ENCODE measurements around the gene STARD3NL. TPM values are rescaled to one million over a fixed set of nuclear protein-coding genes. Genes with fewer than 3 reads are reported as not detected.
"Not testable (repeated sequence)": the region's sequence is repeated elsewhere in the genome, so short reads cannot be mapped to it uniquely, and the experiment has no call there.

Gene STARD3NL
- total RNA-seq, 1 donor from 2014 or later, result 42.4 TPM

GRCh38 chr7:38234759-38235158, 56.7 kb downstream of the STARD3NL start:
- not testable (repeated sequence) for H3K27ac Mint-ChIP-seq; H3K4me3 Mint-ChIP-seq (ENCODE audit: low read depth); H3K9me3 Mint-ChIP-seq; DNase-seq (ENCODE audit: low spot score); H3K27me3 Mint-ChIP-seq (ENCODE audit: low read depth)
- intact Hi-C loops (cut with micrococcal nuclease), result loop anchor here (5.0 to 10.0 kb wide), 2 partner anchors 260 to 673 kb away; partner anchors contain the start of gene VPS41
- Mint-ChIP-seq H3K36me3 (ENCODE audit: low read depth) (peaks cover 40% of the 10 kb centered on the region), H3K4me1 (ENCODE audit: low read depth) (peaks cover 75% of the 10 kb centered on the region)

DNA sequence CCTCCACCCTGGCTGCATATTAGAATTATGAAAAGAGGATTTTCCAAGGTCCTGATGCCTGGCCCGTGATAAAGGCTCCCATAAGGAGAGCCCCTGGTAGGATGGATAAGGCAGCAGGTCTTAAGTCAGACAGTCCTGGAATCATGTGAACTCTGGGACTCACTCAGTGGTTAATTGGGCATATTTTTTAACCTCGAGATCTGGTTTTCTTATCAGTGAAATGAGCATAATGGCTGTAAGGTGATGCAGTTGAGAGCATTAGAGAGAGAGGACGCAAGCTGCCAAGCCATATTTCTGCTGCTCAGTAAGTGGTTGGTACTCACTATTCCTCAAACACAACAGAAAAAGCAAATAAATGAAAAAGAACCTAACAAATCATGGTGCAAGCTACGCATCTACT, 57.6 kb downstream of the STARD3NL start:
- H3K4me3 Mint-ChIP-seq (ENCODE audit: low read depth), result no peak overlapping the region

DNA sequence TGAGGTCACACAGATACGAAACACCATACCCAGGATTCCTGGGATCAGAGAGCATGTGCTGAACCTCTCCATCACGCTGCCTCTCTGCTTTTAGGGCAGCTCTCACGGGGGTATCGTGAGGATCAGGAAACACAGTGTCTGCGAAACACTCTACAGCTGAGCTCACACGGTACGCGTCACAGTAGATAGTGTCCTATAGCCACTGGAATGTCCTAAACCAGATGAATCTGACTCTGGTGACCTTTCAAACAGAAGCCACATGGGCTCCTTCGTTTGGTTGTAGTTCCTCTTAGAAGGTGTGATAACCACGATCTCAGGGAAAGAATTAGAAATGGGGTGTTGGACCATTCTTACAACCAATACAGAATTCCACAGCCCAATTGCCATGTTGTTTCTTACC, 61.1 kb downstream of the STARD3NL start:
- intact Hi-C loops (cut with micrococcal nuclease), result loop anchor here (10.0 kb wide), 1 partner anchor 264 kb away; no protein-coding TSS in a partner anchor
- DNase-seq (ENCODE audit: low spot score); H3K27me3 Mint-ChIP-seq (ENCODE audit: low read depth); H3K27ac Mint-ChIP-seq; H3K4me3 Mint-ChIP-seq (ENCODE audit: low read depth); H3K9me3 Mint-ChIP-seq: not testable (repeated sequence)
- Mint-ChIP-seq H3K4me1 (ENCODE audit: low read depth) (peaks cover 38% of the 10 kb centered on the region), H3K36me3 (ENCODE audit: low read depth) (peaks cover 22% of the 10 kb centered on the region)

More for the DNA sequence above, 57.6 kb downstream of the STARD3NL start:
- Mint-ChIP-seq H3K4me1 (ENCODE audit: low read depth) (peaks cover 70% of the 10 kb centered on the region), H3K27ac (no peak overlapping the region), H3K9me3 (no peaks in the 10 kb centered on the region), H3K36me3 (ENCODE audit: low read depth) (peaks cover 33% of the 10 kb centered on the region), H3K27me3 (ENCODE audit: low read depth) (no peaks in the 10 kb centered on the region)
- no peak for DNase-seq (ENCODE audit: low spot score)
- intact Hi-C loops (cut with micrococcal nuclease), result loop anchor here (10.0 kb wide), 1 partner anchor 261 kb away; no protein-coding TSS in a partner anchor

DNA sequence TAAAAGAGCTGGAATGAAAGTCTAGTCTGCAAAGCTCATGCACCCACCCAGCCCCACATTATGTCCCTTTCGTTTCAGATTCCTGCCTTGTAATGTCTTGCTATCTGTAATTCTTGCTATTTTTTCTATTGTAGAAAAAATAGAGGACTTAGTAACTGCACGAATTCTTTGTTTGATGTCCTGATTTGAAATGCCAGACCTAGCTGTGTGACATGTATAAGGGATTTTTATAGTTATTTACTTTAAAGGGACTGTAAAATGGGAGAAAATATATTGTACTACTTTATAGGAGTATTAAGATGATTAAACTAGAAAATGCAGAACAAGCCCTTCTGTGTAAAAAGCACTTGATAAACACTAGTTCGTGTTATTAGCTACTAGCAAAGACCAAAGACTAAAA, 63.0 kb downstream of the STARD3NL start:
- H3K27ac Mint-ChIP-seq, result no peak overlapping the region
- intact Hi-C loops (cut with micrococcal nuclease), result no loop called here
- peaks cover 32% of the 10 kb centered on the region for H3K36me3 Mint-ChIP-seq (ENCODE audit: low read depth)
- H3K9me3 Mint-ChIP-seq, result no peaks in the 10 kb centered on the region
- DNase-seq (ENCODE audit: low spot score), result no peak
- peaks cover 2% of the 10 kb centered on the region for H3K27me3 Mint-ChIP-seq (ENCODE audit: low read depth)
- H3K4me1 Mint-ChIP-seq (ENCODE audit: low read depth), result peaks cover 23% of the 10 kb centered on the region
- no peak overlapping the region for H3K4me3 Mint-ChIP-seq (ENCODE audit: low read depth)

- H3K4me1 Mint-ChIP-seq (ENCODE audit: low read depth), result peaks cover 10% of the 10 kb centered on the region
- H3K27me3 Mint-ChIP-seq (ENCODE audit: low read depth), result peaks cover 2% of the 10 kb centered on the region
- H3K4me3 Mint-ChIP-seq (ENCODE audit: low read depth), result no peak overlapping the region
- no peaks in the 10 kb centered on the region for H3K9me3 Mint-ChIP-seq
- no peak for DNase-seq (ENCODE audit: low spot score)
- peaks cover 30% of the 10 kb centered on the region for H3K36me3 Mint-ChIP-seq (ENCODE audit: low read depth)
- no peak overlapping the region for H3K27ac Mint-ChIP-seq
- intact Hi-C loops (cut with micrococcal nuclease), result no loop called here
Observed at GRCh38 chr7:38242814-38243213, 64.8 kb downstream of the STARD3NL start.

DNA sequence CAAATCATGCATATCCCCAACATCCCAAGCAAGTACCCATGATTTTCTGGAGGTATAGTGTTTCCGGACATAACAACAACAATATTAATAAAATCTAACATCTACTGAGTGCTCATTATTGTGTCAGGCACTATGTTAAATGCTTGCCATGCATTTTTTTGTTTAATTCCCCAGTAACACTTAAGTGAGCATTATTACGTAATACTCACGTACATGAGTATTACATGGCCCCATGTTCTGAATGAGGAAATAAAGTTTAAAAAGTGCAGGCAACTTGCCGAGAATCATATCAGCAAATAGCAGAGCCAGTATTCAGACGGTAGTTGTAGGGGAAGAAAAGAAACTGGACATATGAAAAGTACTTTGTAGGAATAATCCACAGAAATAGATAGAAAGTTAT, 65.3 kb downstream of the STARD3NL start:
- H3K9me3 Mint-ChIP-seq; intact Hi-C loops (cut with micrococcal nuclease); DNase-seq (ENCODE audit: low spot score); H3K4me3 Mint-ChIP-seq (ENCODE audit: low read depth); H3K27ac Mint-ChIP-seq; H3K27me3 Mint-ChIP-seq (ENCODE audit: low read depth): not testable (repeated sequence)
- Mint-ChIP-seq H3K4me1 (ENCODE audit: low read depth) (peaks cover 14% of the 10 kb centered on the region), H3K36me3 (ENCODE audit: low read depth) (peaks cover 34% of the 10 kb centered on the region)

DNA sequence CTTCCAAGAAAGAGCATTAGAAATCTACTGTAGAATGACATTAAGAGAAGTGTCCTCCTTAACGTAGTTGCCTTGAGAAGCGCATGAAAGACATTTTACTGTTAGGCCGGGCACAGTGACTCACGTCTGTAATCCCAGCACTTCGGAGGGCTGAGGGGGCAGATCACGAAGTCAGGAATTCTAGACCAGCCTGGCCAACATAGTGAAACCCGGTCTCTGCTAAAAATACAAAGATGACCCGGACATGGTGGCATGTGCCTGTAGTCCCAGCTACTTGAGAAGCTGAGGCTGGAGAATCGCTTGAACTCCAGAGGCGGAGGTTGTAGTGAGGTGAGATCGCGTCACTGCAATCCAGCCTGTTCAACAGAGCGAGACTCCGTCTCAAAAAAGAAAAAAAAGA, 66.5 kb downstream of the STARD3NL start:
- Mint-ChIP-seq H3K4me3 (ENCODE audit: low read depth) (no peak overlapping the region), H3K4me1 (ENCODE audit: low read depth) (peaks cover 14% of the 10 kb centered on the region), H3K36me3 (ENCODE audit: low read depth) (peaks cover 35% of the 10 kb centered on the region), H3K9me3 (no peaks in the 10 kb centered on the region), H3K27ac (no peak overlapping the region), H3K27me3 (ENCODE audit: low read depth) (peaks cover 2% of the 10 kb centered on the region)
- intact Hi-C loops (cut with micrococcal nuclease), result no loop called here
- no peak for DNase-seq (ENCODE audit: low spot score)

GRCh38 chr7:38245409-38245977, 67.4 kb downstream of the STARD3NL start:
- H3K27ac Mint-ChIP-seq, result no peak overlapping the region
- H3K36me3 Mint-ChIP-seq (ENCODE audit: low read depth), result peaks cover 34% of the 10 kb centered on the region
- H3K4me3 Mint-ChIP-seq (ENCODE audit: low read depth), result no peak overlapping the region
- H3K27me3 Mint-ChIP-seq (ENCODE audit: low read depth), result peaks cover 2% of the 10 kb centered on the region
- no peaks in the 10 kb centered on the region for H3K9me3 Mint-ChIP-seq
- H3K4me1 Mint-ChIP-seq (ENCODE audit: low read depth), result peaks cover 14% of the 10 kb centered on the region
- intact Hi-C loops (cut with micrococcal nuclease), result no loop called here
- no peak for DNase-seq (ENCODE audit: low spot score)

DNA sequence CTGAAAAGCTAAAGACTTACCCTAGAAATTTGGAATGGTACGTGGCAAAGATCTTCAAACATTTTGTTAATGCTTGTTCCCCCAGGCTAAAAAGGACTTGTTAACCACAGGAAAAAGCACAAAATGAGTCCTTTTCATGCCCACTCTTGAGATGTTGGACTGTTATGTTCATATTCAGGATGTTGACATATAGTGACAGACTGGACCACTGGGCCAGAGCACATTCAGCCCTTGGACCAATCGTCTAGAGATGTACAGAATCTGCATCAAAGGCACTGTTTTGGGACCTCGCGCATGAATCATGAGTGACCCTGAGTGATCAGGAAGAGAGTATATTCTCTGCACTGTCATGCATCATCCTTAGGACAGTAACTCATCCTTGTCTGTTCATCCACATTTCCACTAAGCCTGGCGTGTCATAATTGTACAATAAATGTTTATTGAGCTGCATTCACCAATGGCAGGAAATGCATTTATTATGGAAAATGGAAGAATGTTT, 70.1 kb downstream of the STARD3NL start:
- Mint-ChIP-seq H3K4me3 (ENCODE audit: low read depth) (no peak overlapping the region), H3K27ac (no peak overlapping the region), H3K9me3 (no peaks in the 10 kb centered on the region), H3K27me3 (ENCODE audit: low read depth) (peaks cover 3% of the 10 kb centered on the region), H3K36me3 (ENCODE audit: low read depth) (peaks cover 26% of the 10 kb centered on the region), H3K4me1 (ENCODE audit: low read depth) (peaks cover 16% of the 10 kb centered on the region)
- no peak for DNase-seq (ENCODE audit: low spot score)
- intact Hi-C loops (cut with micrococcal nuclease), result no loop called here

DNA sequence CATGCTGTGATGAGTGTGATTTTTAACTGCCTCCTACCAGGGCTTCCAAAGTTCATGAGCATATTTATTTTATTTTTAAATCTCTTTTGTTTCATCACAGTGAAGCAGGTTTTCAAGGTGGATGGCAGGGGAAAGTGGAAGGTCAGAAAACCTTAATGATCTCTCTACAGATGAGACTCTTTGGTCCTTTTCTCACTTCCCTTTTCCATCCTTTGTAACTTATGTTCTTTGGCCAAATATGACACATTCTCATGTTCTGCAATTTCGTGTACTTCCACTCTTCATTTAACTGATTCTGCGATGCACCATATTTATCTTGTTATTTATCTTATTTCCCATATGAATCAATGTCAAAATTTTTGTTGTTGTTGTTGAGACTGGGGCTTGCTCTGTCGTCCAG, 71.8 kb downstream of the STARD3NL start:
- H3K9me3 Mint-ChIP-seq; DNase-seq (ENCODE audit: low spot score); H3K27ac Mint-ChIP-seq; intact Hi-C loops (cut with micrococcal nuclease); H3K27me3 Mint-ChIP-seq (ENCODE audit: low read depth): not testable (repeated sequence)
- Mint-ChIP-seq H3K36me3 (ENCODE audit: low read depth) (peaks cover 23% of the 10 kb centered on the region), H3K4me1 (ENCODE audit: low read depth) (peaks cover 16% of the 10 kb centered on the region), H3K4me3 (ENCODE audit: low read depth) (peak overlapping the region; percentile 2)

GRCh38 chr7:38257350-38257677, 79.3 kb downstream of the STARD3NL start:
- no peak overlapping the region for H3K27ac Mint-ChIP-seq
- H3K27me3 Mint-ChIP-seq (ENCODE audit: low read depth), result peaks cover 3% of the 10 kb centered on the region
- H3K9me3 Mint-ChIP-seq, result no peaks in the 10 kb centered on the region
- H3K4me3 Mint-ChIP-seq (ENCODE audit: low read depth), result no peak overlapping the region
- intact Hi-C loops (cut with micrococcal nuclease), result no loop called here
- peaks cover 3% of the 10 kb centered on the region for H3K4me1 Mint-ChIP-seq (ENCODE audit: low read depth)
- no peaks in the 10 kb centered on the region for H3K36me3 Mint-ChIP-seq (ENCODE audit: low read depth)
- DNase-seq (ENCODE audit: low spot score), result no peak

DNA sequence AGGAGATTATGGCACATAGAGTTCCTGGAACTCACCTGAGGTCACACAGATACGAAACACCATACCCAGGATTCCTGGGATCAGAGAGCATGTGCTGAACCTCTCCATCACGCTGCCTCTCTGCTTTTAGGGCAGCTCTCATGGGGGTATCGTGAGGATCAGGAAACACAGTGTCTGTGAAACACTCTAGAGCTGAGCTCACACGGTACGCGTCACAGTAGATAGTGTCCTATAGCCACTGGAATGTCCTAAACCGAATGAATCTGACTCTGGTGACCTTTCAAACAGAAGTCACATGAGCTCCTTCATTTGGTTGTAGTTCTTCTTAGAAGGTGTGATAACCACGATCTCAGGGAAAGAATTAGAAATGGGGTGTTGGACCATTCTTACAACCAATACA, 81.1 kb downstream of the STARD3NL start:
- H3K4me3 Mint-ChIP-seq (ENCODE audit: low read depth); H3K27ac Mint-ChIP-seq; intact Hi-C loops (cut with micrococcal nuclease); DNase-seq (ENCODE audit: low spot score); H3K4me1 Mint-ChIP-seq (ENCODE audit: low read depth); H3K9me3 Mint-ChIP-seq; H3K27me3 Mint-ChIP-seq (ENCODE audit: low read depth); H3K36me3 Mint-ChIP-seq (ENCODE audit: low read depth): not testable (repeated sequence)

GRCh38 chr7:38261601-38262000, 83.6 kb downstream of the STARD3NL start:
- H3K27ac Mint-ChIP-seq; H3K4me1 Mint-ChIP-seq (ENCODE audit: low read depth); H3K4me3 Mint-ChIP-seq (ENCODE audit: low read depth); H3K36me3 Mint-ChIP-seq (ENCODE audit: low read depth); H3K27me3 Mint-ChIP-seq (ENCODE audit: low read depth); H3K9me3 Mint-ChIP-seq; intact Hi-C loops (cut with micrococcal nuclease); DNase-seq (ENCODE audit: low spot score): not testable (repeated sequence)

DNA sequence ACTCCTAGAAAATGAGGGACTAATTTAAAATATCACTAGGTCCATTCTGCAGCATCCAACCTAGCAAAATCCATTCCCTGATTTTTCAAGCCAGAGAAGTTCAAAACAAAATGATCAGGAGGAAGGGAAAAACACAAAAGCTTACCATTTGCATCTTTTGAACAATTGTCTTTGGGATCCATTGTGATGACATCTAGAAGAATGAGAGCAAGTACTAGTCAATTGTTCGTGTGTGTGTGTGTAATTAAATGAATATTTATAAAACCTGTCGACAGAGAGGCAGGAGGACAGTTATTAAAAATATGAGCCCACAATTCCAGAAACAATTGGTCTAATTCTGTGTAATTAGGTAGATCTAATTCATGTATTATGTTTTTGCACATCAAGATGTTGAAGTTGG, 84.0 kb downstream of the STARD3NL start:
- H3K4me1 Mint-ChIP-seq (ENCODE audit: low read depth); DNase-seq (ENCODE audit: low spot score); intact Hi-C loops (cut with micrococcal nuclease); H3K9me3 Mint-ChIP-seq; H3K27ac Mint-ChIP-seq; H3K27me3 Mint-ChIP-seq (ENCODE audit: low read depth); H3K4me3 Mint-ChIP-seq (ENCODE audit: low read depth); H3K36me3 Mint-ChIP-seq (ENCODE audit: low read depth): not testable (repeated sequence)

Data from activated T-helper 2 cell treated with anti-CD3 and anti-CD28 coated beads, Interferon-gamma antibody, Interleukin-2, Interleukin-4, amounts not matched to agents 10 μg/mL and 5 μg/mL and 100 μg/mL, durations not matched to agents 14 hours and 24 hours and 36 hours (primary cell).